Stimulated activated CD4-positive, alpha-beta T cell treated with anti-CD3 and anti-CD28 coated beads, TNF-alpha, amount 100 ng/mL, for 48 hours (primary cell): ENCODE data around the gene ENAH.

Experiments
- DNase-seq, 3 donors: peaks; one replicate each; pipeline ENCODE4 v3.0.0-alpha.2; 2020; ENCODE audit warnings: low read depth in 3 of 3

The ENAH gene

DNA sequence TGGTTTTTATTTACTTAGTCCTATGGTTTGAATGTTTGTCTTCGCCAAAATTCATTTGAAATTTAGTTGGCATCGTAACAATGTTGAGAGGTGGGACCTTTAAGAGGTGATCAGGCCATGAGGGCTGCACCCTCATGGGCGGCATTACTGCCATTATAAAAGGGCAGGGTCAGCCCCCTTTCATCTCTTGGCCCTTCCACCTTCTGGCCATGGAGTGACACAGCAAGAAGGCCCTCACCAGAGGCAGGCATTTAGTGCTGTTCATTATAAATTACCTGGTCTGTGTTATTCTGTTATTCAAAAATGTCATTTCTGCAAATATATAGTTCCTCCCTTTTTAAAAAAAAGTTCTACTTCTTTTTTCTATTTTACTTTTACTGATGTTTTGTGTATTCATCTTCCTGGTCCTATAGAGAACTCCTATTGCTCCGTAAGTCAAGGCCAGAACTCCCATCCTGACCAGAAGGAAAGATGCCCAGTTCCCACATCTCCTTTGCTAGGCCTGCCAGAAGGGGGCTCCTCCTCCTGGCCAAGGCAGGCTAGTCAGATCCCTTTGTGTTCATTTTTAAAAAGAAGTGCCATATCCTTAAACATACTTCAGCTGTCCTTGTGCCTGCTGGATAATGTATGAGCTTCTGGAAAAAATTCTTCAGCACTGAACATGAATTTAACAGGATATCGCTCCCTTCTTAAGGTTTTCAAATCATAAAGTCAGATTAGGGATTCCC is 215.0 kb downstream of the ENAH start:
- DNase-seq, result no peak
